HFFc6 (cell line): ENCODE measurements around the gene INHA. TPM values are rescaled to one million over a fixed set of nuclear protein-coding genes. Genes with fewer than 3 reads are reported as not detected.

Experiments
- DNase-seq: peaks from one replicate; pipeline ENCODE4 v3.0.0-alpha.2; 2018
- H3K27ac Mint-ChIP-seq: 2 replicates; pipeline ENCODE4 v1.8.0; 2020; ENCODE audit warnings: mild to moderate bottlenecking, mixed read lengths
- H3K27me3 Mint-ChIP-seq: 2 replicates; pipeline ENCODE4 v1.8.0; 2021; ENCODE audit warnings: mild to moderate bottlenecking, moderate library complexity, mixed read lengths; ENCODE audit not compliant: insufficient read depth
- H3K36me3 Mint-ChIP-seq: 2 replicates; pipeline ENCODE4 v1.8.0; 2021; ENCODE audit warnings: low read depth, mixed read lengths
- H3K4me1 Mint-ChIP-seq: 2 replicates; pipeline ENCODE4 v1.8.0; 2020; ENCODE audit warnings: low read depth, mixed read lengths
- H3K4me3 Mint-ChIP-seq: 2 replicates; pipeline ENCODE4 v1.8.0; 2020; ENCODE audit warnings: mild to moderate bottlenecking, moderate library complexity, mixed read lengths
- H3K9me3 Mint-ChIP-seq: 2 replicates; pipeline ENCODE4 v1.8.0; 2020; ENCODE audit warnings: mild to moderate bottlenecking, mixed read lengths
- total RNA-seq, 6 experiments: library from RNA; stranded (reverse); fragmentation: NEBNext Ultra II Directional; extraction: Animal tissue kit (Norgen Biotek cat#: 25700); gene quantifications; 2 replicates in 1 of 6; 3 replicates in 5 of 6; pipeline ENCODE4 v1.2.3, GENCODE V29; 2021
- TF ChIP-seq, protein P1 (sequence below): fragments of 200-600 bp; sonication (generic); IDR thresholded peaks from 2 replicates; pipeline ENCODE4 v1.5.0; 2021; ENCODE audit warnings: antibody characterized with exemption, mild to moderate bottlenecking

INHA gene
- total RNA-seq, 6 experiments from 2014 or later = 0.14 to 0.45 (median 0.25) TPM; not detected in 1

DNA sequence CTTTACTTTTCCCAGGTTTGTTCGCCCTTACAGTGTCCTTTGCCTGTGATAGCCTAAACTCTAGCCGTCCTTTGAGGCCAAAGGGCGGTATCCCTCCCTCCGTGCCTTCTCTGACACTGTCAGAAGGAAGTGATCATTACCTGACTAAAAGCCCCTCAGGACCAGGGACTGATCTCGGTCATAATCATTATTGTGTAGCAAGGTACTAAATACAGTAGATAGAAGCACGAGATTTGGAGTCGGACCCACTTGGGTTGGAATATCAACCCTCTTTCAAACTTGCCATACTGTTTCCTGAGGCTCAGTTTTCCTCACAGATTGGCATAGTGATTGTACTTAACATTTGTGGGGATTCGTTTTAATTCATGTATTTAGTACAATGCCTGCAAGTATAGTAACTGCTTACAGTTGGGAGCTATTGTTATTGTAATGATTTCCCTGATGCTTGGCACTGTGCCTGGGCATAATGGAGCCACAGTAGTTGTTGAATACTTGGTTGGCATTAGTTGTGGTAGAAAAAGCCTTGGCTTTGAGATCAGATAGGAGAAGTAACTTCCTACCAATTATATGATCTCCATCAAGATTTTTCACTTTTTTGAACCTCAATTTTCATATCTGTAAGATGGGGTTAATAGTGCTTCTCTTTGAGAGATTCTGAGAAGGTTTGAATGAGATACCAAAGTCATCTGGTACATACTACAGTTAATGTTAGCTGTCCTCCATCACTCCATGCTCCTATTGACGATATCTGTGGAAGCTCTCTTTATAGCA lies 26.4 kb downstream of the INHA start:
- peaks cover 5% of the 10 kb centered on the region for H3K27me3 Mint-ChIP-seq
- no peak for DNase-seq
- H3K4me3 Mint-ChIP-seq = peak overlapping the region; percentile 96
- TF ChIP-seq, protein P1, sequence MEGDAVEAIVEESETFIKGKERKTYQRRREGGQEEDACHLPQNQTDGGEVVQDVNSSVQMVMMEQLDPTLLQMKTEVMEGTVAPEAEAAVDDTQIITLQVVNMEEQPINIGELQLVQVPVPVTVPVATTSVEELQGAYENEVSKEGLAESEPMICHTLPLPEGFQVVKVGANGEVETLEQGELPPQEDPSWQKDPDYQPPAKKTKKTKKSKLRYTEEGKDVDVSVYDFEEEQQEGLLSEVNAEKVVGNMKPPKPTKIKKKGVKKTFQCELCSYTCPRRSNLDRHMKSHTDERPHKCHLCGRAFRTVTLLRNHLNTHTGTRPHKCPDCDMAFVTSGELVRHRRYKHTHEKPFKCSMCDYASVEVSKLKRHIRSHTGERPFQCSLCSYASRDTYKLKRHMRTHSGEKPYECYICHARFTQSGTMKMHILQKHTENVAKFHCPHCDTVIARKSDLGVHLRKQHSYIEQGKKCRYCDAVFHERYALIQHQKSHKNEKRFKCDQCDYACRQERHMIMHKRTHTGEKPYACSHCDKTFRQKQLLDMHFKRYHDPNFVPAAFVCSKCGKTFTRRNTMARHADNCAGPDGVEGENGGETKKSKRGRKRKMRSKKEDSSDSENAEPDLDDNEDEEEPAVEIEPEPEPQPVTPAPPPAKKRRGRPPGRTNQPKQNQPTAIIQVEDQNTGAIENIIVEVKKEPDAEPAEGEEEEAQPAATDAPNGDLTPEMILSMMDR = no peak
- no peaks in the 10 kb centered on the region for H3K9me3 Mint-ChIP-seq
- H3K4me1 Mint-ChIP-seq = peaks cover 46% of the 10 kb centered on the region
- H3K36me3 Mint-ChIP-seq = 0 out of 2 replicates have a peak, but pooled peaks cover 4% of the 10 kb centered on the region
- H3K27ac Mint-ChIP-seq = peak overlapping the region; percentile 98

DNA sequence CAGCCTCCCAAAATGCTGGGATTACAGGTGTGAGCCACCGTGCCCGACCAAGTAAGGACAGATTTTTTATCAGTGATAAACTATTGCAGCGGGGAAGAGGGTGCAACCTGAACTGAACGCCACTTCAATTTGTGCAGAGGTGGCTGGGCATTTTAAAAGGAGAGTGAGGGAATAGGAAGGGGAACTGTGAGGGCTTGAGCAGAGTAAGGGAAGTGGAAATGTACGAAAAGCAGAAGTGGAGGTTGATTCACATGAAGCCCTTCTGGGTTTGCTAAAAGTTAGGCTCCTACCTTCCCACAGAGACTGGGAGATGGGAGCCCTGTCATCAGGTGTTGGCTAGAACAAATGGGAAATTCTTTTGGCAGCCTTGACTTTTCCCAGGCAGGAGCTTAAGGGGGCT lies 31.7 kb downstream of the INHA start:
- Mint-ChIP-seq H3K27me3 (no peaks in the 10 kb centered on the region), H3K27ac (no peak overlapping the region), H3K9me3 (no peaks in the 10 kb centered on the region), H3K36me3 (0 out of 2 replicates have a peak, but pooled peaks cover 10% of the 10 kb centered on the region), H3K4me1 (peaks cover 15% of the 10 kb centered on the region), H3K4me3 (no peak overlapping the region)
- TF ChIP-seq, protein P1 = no peak
- no peak for DNase-seq

DNA sequence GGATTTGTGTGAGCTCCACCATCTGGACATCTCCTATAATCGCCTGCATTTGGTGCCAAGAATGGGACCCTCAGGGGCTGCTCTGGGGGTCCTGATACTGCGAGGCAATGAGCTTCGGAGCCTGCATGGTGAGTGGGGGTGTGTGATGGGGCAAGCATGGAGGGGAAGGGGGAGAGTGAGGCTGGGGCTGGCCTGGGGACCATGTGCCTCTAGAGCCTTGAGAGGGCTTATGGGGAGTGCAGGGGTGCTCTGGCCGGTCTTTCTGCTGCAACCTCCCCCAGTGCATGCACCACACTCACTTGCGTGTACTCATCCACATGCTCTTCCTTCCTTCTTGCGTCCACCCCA lies 33.5 kb downstream of the INHA start:
- H3K4me1 Mint-ChIP-seq = peaks cover 3% of the 10 kb centered on the region
- H3K4me3 Mint-ChIP-seq = no peak overlapping the region
- no peak overlapping the region for H3K27ac Mint-ChIP-seq
- TF ChIP-seq, protein P1 = no peak
- peaks cover 10% of the 10 kb centered on the region; the same call in 1 of the 2 replicates for H3K36me3 Mint-ChIP-seq
- no peak for DNase-seq
- no peaks in the 10 kb centered on the region for H3K9me3 Mint-ChIP-seq
- H3K27me3 Mint-ChIP-seq = no peaks in the 10 kb centered on the region

DNA sequence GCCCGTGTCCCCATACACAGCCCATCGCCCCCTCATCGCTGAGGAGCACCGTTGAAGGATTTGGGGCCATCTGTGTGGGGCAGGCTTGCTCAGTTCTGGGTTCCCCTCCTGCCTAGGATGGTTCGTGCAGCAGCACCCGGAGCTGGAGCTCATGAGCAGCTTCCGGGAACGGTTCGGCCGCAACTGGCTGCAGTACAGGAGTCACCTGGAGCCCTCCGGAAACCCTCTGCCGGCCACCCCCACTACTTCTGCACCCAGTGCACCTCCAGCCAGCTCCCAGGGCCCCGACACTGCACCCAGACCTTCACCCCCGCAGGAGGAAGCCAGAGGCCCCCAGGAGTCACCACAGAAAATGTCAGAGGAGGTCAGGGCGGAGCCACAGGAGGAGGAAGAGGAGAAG lies 35.8 kb downstream of the INHA start:
- no peaks in the 10 kb centered on the region for H3K27me3 Mint-ChIP-seq
- TF ChIP-seq, protein P1 = no peak
- H3K36me3 Mint-ChIP-seq = peaks cover 14% of the 10 kb centered on the region; the same call in 1 of the 2 replicates
- H3K4me1 Mint-ChIP-seq = no peaks in the 10 kb centered on the region
- no peak for DNase-seq
- no peak overlapping the region for H3K27ac Mint-ChIP-seq
- H3K4me3 Mint-ChIP-seq = no peak overlapping the region
- no peaks in the 10 kb centered on the region for H3K9me3 Mint-ChIP-seq

DNA sequence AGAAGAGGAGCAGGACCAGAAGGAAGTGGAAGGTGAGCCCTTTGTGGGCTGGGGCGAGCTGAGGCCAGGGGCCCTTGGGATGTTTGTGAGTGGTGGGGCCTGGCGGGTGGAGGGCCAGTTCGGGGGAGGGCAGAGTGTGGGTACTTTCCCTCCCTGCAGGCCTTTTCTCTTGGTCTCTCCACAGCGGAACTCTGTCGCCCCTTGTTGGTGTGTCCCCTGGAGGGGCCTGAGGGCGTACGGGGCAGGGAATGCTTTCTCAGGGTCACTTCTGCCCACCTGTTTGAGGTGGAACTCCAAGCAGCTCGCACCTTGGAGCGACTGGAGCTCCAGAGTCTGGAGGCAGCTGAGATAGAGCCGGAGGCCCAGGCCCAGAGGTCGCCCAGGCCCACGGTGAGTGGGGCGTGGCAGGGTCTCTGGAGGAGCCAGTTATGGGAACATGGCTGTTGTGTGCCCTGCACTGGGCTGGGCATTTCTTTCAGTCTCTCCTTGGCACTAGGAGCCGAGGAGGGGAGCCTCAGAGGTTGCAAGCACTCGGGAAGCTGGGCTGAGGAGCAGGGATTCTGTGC lies 36.4 kb downstream of the INHA start:
- TF ChIP-seq, protein P1 = no peak
- Mint-ChIP-seq H3K27ac (no peak overlapping the region), H3K4me3 (no peak overlapping the region), H3K4me1 (no peaks in the 10 kb centered on the region), H3K27me3 (no peaks in the 10 kb centered on the region), H3K9me3 (no peaks in the 10 kb centered on the region), H3K36me3 (peaks cover 14% of the 10 kb centered on the region; the same call in 1 of the 2 replicates)
- no peak for DNase-seq
